Neural progenitor cell (in vitro differentiated cells): ENCODE data around the gene TMEM143. TPM values are rescaled to one million over a fixed set of nuclear protein-coding genes. Genes with fewer than 3 reads are reported as not detected.

Source experiments
- DNase-seq: peaks from one replicate; pipeline ENCODE4 v3.0.0-alpha.2; 2016; ENCODE audit warnings: low spot score
- H2AFZ ChIP-seq: fragments of 200-600 bp; sonication (generic); replicated peaks from 2 replicates; pipeline ENCODE4 v1.6.1; 2016; ENCODE audit warnings: antibody characterized with exemption
- H3F3A ChIP-seq: fragments of 200-600 bp; sonication (generic); 2 replicates; pipeline ENCODE4 v1.6.1; 2016; ENCODE audit warnings: antibody characterized with exemption, low read depth
- H3K27ac ChIP-seq: fragments of 200-600 bp; sonication (generic); 2 replicates; pipeline ENCODE4 v1.5.1; 2016; ENCODE audit warnings: mild to moderate bottlenecking
- H3K27me3 ChIP-seq: fragments of 200-600 bp; sonication (generic); 2 replicates; pipeline ENCODE4 v1.6.1; 2016; ENCODE audit warnings: mild to moderate bottlenecking, moderate library complexity
- H3K36me3 ChIP-seq: fragments of 200-600 bp; sonication (generic); 2 replicates; pipeline ENCODE4 v1.5.1; 2016
- H3K4me1 ChIP-seq: fragments of 200-600 bp; sonication (generic); 2 replicates; pipeline ENCODE4 v1.6.1; 2016; ENCODE audit warnings: mixed run types
- H3K4me2 ChIP-seq: fragments of 200-600 bp; sonication (generic); 2 replicates; pipeline ENCODE4 v1.6.1; 2016
- H3K4me3 ChIP-seq: fragments of 200-600 bp; sonication (generic); 2 replicates; pipeline ENCODE4 v1.5.1; 2016
- H3K79me2 ChIP-seq: fragments of 200-600 bp; sonication (generic); 2 replicates; pipeline ENCODE4 v1.6.1; 2016; ENCODE audit warnings: low read depth
- H3K9ac ChIP-seq: fragments of 200-600 bp; sonication (generic); 2 replicates; pipeline ENCODE4 v1.6.1; 2016
- H3K9me3 ChIP-seq: fragments of 200-600 bp; sonication (generic); 2 replicates; pipeline ENCODE4 v1.5.1; 2016; ENCODE audit warnings: low read depth
- H4K20me1 ChIP-seq: fragments of 200-600 bp; sonication (generic); 2 replicates; pipeline ENCODE4 v1.6.1; 2016; ENCODE audit warnings: low read depth
- H3K27ac Mint-ChIP-seq: 3 replicates; pipeline ENCODE4 v1.8.0; 2021; ENCODE audit warnings: mixed read lengths
- H3K27me3 Mint-ChIP-seq: 2 replicates; pipeline ENCODE4 v1.8.0; 2022; ENCODE audit warnings: low read depth, mild to moderate bottlenecking, inconsistent platforms, moderate library complexity, mixed read lengths; ENCODE audit not compliant: insufficient read depth
- H3K36me3 Mint-ChIP-seq: 3 replicates; pipeline ENCODE4 v1.8.0; 2021; ENCODE audit warnings: mixed read lengths
- H3K4me1 Mint-ChIP-seq: 3 replicates; pipeline ENCODE4 v1.8.0; 2021; ENCODE audit warnings: mixed read lengths
- H3K4me3 Mint-ChIP-seq: 3 replicates; pipeline ENCODE4 v1.8.0; 2021; ENCODE audit warnings: mild to moderate bottlenecking, moderate library complexity, mixed read lengths
- H3K9me3 Mint-ChIP-seq: 3 replicates; pipeline ENCODE4 v1.8.0; 2020; ENCODE audit warnings: mixed read lengths
- CTCF ChIP-seq: fragments of 200-600 bp; sonication (generic); IDR thresholded peaks from 2 replicates; pipeline ENCODE4 v1.5.1; 2017; ENCODE audit warnings: antibody characterized with exemption, mild to moderate bottlenecking
- EZH2 ChIP-seq: fragments of 200-600 bp; sonication (generic); IDR thresholded peaks from 2 replicates; pipeline ENCODE4 v1.6.1; 2017; ENCODE audit warnings: antibody characterized with exemption, mild to moderate bottlenecking, moderate library complexity
- EZH2phosphoT487 ChIP-seq: fragments of 200-600 bp; sonication (generic); IDR thresholded peaks from 2 replicates; pipeline ENCODE4 v1.6.1; 2017; ENCODE audit warnings: antibody characterized with exemption
- total RNA-seq: library from RNA; depleted of rRNA; stranded (reverse); fragments of >200 nt; gene quantifications from 2 replicates; pipeline ENCODE4 v1.2.3, GENCODE V29; 2015; ENCODE audit warnings: low replicate concordance

The TMEM143 gene
- total RNA-seq, 1 donor from 2014 or later = 3.1 TPM

DNA sequence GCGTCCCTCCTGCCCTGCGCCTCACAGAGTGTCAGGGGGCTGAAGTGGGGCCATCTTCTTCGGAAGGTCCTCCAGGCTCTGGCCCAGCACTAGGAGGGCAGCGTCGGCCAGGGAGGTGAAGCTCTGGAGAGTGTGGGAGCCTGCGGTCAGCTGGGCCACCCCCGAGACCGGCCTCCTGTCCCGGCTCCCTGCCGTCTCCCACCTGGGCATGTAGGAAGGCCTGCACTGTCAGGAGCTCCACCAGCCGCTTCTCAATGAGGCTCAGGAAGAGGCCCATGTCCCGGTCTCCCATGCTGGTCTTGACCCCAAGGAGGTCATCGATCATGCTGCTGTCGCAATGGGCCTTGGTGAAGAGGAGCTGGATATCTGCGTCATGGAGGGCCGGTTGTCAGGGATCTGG lies 65.8 kb downstream of the TMEM143 start:
- Histone ChIP-seq H3K9ac (no peak overlapping the region), H2AFZ (no peak overlapping the region), H3K27ac (no peak overlapping the region), H3K4me3 (no peak overlapping the region), H3K4me1 (no peaks in the 10 kb centered on the region), H4K20me1 (no peaks in the 10 kb centered on the region), H3K9me3 (no peaks in the 10 kb centered on the region), H3K4me2 (no peak overlapping the region), H3K27me3 (no peaks in the 10 kb centered on the region), H3K36me3 (no peaks in the 10 kb centered on the region), H3K79me2 (no peaks in the 10 kb centered on the region), H3F3A (no peaks in the 10 kb centered on the region)
- Mint-ChIP-seq H3K4me3 (no peak overlapping the region), H3K27me3 (peaks cover 6% of the 10 kb centered on the region), H3K9me3 (no peaks in the 10 kb centered on the region), H3K27ac (no peak overlapping the region), H3K36me3 (no peaks in the 10 kb centered on the region), H3K4me1 (peaks cover 9% of the 10 kb centered on the region)
- TF ChIP-seq CTCF (no peak), EZH2 (no peak), EZH2phosphoT487 (no peak)
- no peak for DNase-seq

DNA sequence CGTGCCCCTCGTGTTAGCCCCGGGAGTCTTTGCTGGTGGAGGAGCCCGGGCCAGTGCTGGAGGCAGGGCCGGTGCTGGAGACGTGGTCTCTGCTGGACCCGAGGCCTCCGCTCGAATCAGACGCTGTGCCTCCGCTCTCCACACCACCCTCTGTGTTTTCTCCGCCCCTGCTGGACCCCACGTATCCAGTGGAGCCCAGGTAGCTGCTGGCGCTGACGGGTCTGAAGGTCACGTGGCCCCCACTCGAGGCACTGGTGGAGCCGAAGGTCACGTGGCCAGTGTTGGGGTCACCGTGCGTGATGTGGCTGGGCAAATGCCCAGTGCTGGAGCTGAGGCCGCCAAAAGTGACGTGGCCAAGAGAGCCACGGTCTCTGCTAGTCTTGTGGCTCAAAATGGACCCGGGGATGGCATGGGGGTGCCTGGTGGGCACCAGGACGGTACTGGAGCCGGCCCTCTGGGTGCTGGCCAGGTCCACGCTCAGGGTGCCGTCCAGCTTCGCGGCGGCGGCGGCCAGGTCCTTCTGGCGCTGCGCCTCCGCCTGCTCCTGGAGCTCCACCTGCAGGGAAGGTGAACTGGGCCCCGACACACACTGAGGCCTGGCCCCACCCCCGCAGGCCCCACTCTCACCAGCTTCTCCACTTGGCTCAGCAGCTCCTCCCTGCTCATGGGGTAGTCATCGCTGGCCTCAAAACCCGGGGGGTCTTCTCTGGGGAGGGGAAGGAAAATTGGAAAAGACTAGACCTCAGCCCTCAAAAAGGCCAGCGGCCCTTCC lies 66.6 kb downstream of the TMEM143 start:
- H4K20me1 ChIP-seq = no peaks in the 10 kb centered on the region
- Mint-ChIP-seq H3K4me1 (peaks cover 9% of the 10 kb centered on the region), H3K27ac (no peak overlapping the region), H3K36me3 (no peaks in the 10 kb centered on the region), H3K4me3 (no peak overlapping the region), H3K27me3 (peaks cover 6% of the 10 kb centered on the region), H3K9me3 (no peaks in the 10 kb centered on the region)
- H3K36me3 ChIP-seq = no peaks in the 10 kb centered on the region
- no peak overlapping the region for H3K27ac ChIP-seq
- DNase-seq = no peak
- no peaks in the 10 kb centered on the region for H3K79me2 ChIP-seq
- H3K4me2 ChIP-seq = no peak overlapping the region
- H3K4me3 ChIP-seq = no peak overlapping the region
- no peak overlapping the region for H2AFZ ChIP-seq
- H3K4me1 ChIP-seq = no peaks in the 10 kb centered on the region
- H3K9ac ChIP-seq = no peak overlapping the region
- TF ChIP-seq CTCF = no peak
- no peak for TF ChIP-seq EZH2
- no peak for TF ChIP-seq EZH2phosphoT487
- H3K27me3 ChIP-seq = no peaks in the 10 kb centered on the region
- no peaks in the 10 kb centered on the region for H3K9me3 ChIP-seq
- no peaks in the 10 kb centered on the region for H3F3A ChIP-seq

- Mint-ChIP-seq H3K36me3 (no peaks in the 10 kb centered on the region), H3K4me3 (no peak overlapping the region), H3K9me3 (no peaks in the 10 kb centered on the region), H3K27ac (no peak overlapping the region), H3K4me1 (peaks cover 9% of the 10 kb centered on the region), H3K27me3 (peaks cover 6% of the 10 kb centered on the region)
- no peak for TF ChIP-seq CTCF
- no peak for TF ChIP-seq EZH2
- no peak for TF ChIP-seq EZH2phosphoT487
- no peak overlapping the region for H2AFZ ChIP-seq
- peaks cover 14% of the 10 kb centered on the region for H3F3A ChIP-seq
- H3K36me3 ChIP-seq = no peaks in the 10 kb centered on the region
- no peak overlapping the region for H3K27ac ChIP-seq
- no peak overlapping the region for H3K4me2 ChIP-seq
- no peak for DNase-seq
- H3K4me3 ChIP-seq = no peak overlapping the region
- no peak overlapping the region for H3K9ac ChIP-seq
- no peaks in the 10 kb centered on the region for H3K9me3 ChIP-seq
- peaks cover 6% of the 10 kb centered on the region for H3K27me3 ChIP-seq
- peaks cover 5% of the 10 kb centered on the region for H3K4me1 ChIP-seq
- H4K20me1 ChIP-seq = no peaks in the 10 kb centered on the region
- no peaks in the 10 kb centered on the region for H3K79me2 ChIP-seq
Observed at GRCh38 chr19:48295458-48295857, 68.3 kb downstream of the TMEM143 start.
